Endothelial cell of hepatic sinusoid (primary cell): Measurements from ENCODE around the gene SPATA31D3.
"Not testable (repeated sequence)": the region's sequence is repeated elsewhere in the genome, so short reads cannot be mapped to it uniquely, and the experiment has no call there.

Experiments used
- in situ Hi-C: cut with HindIII; loops from 2 replicates; pipeline ENCODE4 v1.10.0; 2017; ENCODE audit warnings: low sequenced_read_pairs

SPATA31D3 gene

DNA sequence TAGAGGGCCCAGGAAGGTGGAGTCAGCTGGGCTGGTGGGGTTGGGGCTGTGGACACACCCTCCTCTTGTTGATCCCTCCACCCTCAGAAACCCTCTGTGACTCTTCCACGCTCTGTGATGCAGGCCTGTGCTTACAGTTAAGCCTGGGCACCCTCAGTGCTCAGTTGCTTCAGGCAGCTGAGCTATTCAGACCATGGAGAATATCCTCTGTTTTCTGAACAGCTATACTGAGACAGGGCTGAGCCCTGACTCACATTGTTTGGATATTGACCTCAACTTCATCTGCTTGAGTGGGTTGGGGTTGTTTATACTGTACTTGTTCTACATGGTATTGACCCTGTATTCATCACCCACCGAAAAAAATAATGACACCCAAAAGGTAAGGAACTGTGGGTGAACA, at the start of gene SPATA31D3:
SPATA31D3 (plus strand) TSS at position 108 of the 400 bp plus-strand sequence; CDS start at position 194, 86 bp downstream.
- in situ Hi-C loops, result not testable (repeated sequence)

DNA sequence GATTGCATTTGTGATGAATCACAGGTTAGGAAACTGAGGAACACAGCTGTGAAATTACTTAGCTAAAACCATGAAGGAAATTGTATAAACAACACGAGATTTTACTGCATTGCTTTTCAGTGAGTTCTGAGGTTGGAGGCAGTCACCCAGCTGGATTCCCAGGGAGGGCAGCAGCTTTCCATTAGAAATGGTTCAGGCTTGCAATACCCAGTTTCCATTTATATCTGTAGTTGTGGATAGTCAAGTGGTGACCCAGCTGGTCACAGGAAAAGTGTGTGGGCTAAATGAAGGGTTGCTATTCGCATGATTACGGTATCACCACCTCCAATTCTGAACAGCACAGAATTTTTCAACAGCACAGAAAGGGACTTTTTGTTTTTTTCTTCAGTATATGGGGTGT, 49.4 kb upstream of the SPATA31D3 start:
- in situ Hi-C loops, result no loop called here

DNA sequence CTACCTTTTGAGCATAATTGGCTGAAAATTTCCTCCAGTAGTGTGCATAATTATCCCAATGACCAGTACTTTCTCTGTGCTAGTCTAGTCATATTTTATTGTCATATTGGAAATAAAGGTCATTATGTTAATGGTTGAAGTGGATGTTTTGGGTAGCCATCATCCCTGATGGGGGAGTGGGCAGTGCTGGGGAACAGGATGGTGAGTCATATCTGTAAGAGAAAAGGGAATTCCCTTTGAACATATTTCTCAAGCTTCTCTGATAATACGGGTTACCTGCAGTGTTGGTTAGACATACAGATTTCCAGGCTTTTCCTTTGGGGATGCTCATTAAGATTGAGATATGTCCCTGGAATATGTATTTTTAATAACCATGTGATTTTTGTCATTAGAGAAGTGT, 48.4 kb upstream of the SPATA31D3 start:
- in situ Hi-C loops, result no loop called here

DNA sequence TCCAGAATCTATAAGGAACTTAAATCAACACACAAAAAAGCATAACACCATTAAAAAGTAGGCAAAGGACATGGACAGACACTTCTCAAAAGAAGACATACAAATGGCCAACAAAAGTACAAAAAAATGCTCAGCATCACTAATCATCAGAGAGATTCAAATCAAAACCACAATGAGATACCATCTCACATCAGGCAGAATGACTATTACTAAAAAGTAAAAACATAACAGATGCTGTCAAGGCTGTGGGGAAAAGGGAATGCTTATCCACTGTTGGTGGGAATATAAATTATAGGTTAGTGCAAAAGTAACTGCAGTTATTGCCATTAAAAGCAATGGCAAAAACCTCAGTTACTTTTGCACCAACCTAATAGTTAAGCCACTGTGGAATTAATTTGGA, 47.2 kb upstream of the SPATA31D3 start:
- in situ Hi-C loops, result no loop called here

DNA sequence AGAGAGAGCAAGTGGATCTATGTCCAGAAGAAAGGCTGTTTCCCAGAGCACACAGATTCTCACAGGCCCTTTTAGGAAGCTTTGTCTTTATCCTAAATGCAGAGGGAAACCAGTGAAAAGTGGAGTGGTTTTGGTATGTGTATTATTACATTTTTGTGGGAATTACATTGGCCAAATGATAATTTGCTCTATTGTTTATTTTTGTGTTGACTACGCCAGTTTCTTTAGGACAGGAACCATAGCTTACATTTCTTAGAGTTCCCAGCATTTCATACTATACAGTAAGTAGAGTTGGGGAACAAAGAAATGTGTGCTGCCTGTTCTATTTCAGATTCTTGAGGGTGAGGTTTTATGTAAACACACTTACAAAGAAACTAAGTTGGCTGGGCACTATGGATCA, 44.4 kb upstream of the SPATA31D3 start:
- in situ Hi-C loops, result no loop called here

GRCh38 chr9:81902196-81902595, 41.1 kb upstream of the SPATA31D3 start:
- in situ Hi-C loops, result no loop called here

DNA sequence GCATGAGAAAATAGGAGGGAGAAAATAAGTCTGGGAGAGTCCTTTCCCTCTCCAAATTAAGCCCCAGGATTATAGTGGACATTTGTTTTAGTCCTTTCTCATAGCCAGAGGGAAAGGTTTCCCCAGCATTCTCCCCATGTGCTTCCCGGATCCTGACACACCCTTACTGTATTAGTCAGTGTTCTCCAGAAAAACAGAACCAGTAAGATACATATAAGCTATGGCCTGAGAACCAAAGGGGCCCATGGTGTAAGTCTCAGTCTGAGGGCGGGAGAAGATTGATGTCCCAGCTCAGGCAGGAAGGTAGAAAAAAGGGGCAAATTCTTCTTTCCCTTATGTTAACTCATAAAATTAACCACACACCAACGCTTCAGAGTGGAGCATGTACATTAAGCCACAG, 40.7 kb upstream of the SPATA31D3 start:
- in situ Hi-C loops, result no loop called here

GRCh38 chr9:81906671-81907070, 36.6 kb upstream of the SPATA31D3 start:
- in situ Hi-C loops, result no loop called here

DNA sequence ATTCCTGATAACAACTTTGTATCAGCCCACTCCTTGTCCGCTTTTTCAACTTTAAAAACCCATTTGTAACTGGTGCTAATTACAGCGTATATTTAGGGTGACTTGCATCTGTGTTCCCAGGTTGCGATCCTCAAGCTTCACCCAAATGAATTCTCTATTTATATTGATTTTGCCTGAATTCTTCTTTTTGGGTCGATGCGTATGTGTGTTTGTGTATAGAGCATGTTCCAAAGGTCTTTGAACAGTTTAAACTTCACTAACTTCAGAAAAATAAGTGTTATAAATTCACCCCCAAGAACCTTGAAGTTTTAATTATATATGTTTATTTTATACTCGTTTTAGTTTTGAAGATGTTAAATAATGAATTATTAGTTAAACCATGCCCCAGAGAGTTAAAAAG, 31.2 kb upstream of the SPATA31D3 start:
- in situ Hi-C loops, result no loop called here

GRCh38 chr9:81915801-81916505, 27.3 kb upstream of the SPATA31D3 start:
- in situ Hi-C loops, result no loop called here

DNA sequence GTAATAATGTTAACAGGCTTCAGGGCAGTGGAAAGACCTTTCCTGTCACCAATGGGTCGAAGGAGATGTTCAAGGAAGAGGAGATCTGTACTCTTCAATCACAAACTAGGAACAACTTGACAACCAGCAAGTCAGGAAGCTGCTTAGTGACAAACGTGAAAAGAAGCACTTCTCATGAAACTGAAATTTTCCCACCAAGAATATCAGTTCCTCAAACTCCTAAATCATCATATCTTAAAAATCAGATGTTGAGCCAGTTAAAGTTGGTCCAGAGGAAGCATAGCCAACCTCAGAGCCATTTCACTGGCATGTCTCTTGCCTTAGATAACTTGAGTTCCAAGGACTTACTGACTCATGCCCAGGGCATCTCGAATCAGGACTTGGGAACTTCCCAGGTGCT, 24.8 kb upstream of the SPATA31D3 start:
- in situ Hi-C loops, result not testable (repeated sequence)

DNA sequence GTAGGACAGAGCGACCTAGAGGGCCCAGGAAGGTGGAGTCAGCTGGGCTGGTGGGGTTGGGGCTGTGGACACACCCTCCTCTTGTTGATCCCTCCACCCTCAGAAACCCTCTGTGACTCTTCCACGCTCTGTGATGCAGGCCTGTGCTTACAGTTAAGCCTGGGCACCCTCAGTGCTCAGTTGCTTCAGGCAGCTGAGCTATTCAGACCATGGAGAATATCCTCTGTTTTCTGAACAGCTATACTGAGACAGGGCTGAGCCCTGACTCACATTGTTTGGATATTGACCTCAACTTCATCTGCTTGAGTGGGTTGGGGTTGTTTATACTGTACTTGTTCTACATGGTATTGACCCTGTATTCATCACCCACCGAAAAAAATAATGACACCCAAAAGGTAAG, 15.0 kb upstream of the SPATA31D3 start, which contains the start of gene SPATA31D4:
SPATA31D4 (plus strand) TSS at position 124 of the 400 bp plus-strand sequence; CDS start at position 210, 86 bp downstream.
- in situ Hi-C loops, result not testable (repeated sequence)

- in situ Hi-C loops, result not testable (repeated sequence)
Observed at GRCh38 chr9:81930147-81930546, 13.2 kb upstream of the SPATA31D3 start.

DNA sequence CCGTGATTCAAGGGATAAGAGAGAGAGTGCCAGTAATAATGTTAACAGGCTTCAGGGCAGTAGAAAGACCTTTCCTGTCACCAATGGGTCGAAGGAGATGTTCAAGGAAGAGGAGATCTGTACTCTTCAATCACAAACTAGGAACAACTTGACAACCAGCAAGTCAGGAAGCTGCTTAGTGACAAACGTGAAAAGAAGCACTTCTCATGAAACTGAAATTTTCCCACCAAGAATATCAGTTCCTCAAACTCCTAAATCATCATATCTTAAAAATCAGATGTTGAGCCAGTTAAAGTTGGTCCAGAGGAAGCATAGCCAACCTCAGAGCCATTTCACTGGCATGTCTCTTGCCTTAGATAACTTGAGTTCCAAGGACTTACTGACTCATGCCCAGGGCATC, 9.8 kb upstream of the SPATA31D3 start:
- in situ Hi-C loops, result not testable (repeated sequence)

- in situ Hi-C loops, result not testable (repeated sequence)
Observed at GRCh38 chr9:81948650-81949049, 5.3 kb downstream of the SPATA31D3 start.

GRCh38 chr9:81953096-81953495, 9.8 kb downstream of the SPATA31D3 start:
- in situ Hi-C loops, result no loop called here

- in situ Hi-C loops, result no loop called here
Observed at GRCh38 chr9:81955625-81956024, 12.3 kb downstream of the SPATA31D3 start.

DNA sequence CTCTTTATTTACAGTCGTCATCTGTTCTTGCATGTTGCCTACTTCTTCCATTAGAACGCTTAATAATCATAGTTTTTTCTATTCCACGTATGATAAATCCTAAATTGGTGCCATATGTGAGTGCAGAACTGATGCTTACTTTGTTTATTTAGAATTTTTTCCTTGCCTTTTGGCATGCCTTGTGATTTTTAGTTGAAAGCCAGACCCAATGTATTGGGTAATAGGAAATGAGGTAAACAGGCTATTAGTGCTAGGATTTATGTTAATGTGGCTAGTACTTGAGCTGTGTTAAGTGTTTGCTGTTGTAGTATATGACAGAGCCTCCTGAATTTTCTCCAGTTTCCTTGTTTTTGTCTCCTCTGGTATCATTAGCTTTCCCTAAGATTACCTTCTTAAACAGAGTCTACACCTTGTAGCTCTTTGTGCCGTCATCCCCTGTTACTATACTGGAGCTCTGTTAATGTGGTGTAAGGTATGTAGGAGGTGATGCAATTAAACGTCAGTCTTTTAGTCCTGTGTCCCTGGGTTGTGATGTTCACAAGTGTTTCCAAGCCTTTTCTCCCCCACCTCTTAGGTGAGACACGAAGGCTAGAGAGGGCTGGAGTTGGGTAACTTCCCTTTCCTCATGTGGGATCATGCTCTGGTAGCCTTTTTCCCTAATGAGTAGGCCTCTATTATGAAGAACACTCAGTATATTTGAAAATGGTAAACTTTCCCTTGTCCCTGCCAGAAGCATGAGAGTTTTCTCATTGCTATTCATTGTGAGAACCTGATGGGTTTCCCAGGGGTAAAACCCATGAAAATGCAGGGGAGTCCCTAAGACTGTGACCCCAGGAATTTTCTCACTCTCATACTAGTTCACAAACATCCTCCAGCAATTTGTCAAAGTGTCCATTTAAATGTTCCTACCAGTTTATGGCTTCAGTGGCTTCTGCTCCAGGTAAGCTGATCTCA, 21.2 kb downstream of the SPATA31D3 start:
- in situ Hi-C loops, result no loop called here

DNA sequence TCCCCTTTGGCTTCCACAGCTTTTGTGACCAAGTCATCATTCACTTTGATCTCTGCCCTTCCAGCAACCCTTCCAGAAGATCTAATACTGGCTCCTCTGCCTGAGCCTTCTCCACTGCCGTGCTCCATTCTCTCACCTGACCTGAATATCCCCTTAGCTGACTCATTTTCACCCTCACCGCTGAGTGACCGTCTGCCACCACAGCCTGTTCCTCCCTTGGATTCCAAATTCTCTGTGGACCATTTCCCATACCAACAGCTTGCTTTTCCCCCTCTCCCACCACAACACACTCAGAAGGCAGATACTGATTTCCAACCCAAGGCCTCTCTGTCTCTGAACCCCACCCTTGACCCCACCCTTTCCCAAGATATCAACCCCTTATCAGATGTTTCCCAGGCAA, 24.7 kb downstream of the SPATA31D3 start:
- in situ Hi-C loops, result no loop called here

DNA sequence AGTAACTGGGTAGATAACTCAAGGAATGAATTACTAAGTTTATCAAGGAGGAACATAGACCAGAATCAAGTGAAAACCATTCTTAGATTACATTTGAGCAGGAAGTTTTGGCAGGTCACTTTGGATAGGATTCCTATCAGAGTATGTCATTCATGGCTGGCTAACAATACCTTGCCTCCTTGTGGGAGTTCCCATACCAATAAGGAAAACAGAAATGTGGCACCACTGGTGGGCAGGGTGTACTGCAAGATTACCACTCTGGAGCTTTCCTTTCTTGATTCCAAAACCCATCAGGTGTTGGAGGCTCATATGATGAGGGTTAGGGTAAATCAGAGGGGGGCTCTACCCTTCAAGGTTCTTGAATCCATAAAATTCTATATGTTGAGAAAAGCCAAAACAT, 26.7 kb downstream of the SPATA31D3 start:
- in situ Hi-C loops, result no loop called here

- in situ Hi-C loops, result no loop called here
Observed at GRCh38 chr9:81971727-81972126, 28.4 kb downstream of the SPATA31D3 start.

- in situ Hi-C loops, result no loop called here
Observed at GRCh38 chr9:81974764-81975163, 31.5 kb downstream of the SPATA31D3 start.
